Inferior parietal cortex (tissue), 1 donor: Measurements from ENCODE around the gene SRSF4.
"Not testable (repeated sequence)": the region's sequence is repeated elsewhere in the genome, so short reads cannot be mapped to it uniquely, and the experiment has no call there.

Experiments
- DNase-seq: peaks from one replicate; pipeline ENCODE4 v3.0.0-alpha.2; 2016; ENCODE audit errors: extremely low spot score

The SRSF4 gene

DNA sequence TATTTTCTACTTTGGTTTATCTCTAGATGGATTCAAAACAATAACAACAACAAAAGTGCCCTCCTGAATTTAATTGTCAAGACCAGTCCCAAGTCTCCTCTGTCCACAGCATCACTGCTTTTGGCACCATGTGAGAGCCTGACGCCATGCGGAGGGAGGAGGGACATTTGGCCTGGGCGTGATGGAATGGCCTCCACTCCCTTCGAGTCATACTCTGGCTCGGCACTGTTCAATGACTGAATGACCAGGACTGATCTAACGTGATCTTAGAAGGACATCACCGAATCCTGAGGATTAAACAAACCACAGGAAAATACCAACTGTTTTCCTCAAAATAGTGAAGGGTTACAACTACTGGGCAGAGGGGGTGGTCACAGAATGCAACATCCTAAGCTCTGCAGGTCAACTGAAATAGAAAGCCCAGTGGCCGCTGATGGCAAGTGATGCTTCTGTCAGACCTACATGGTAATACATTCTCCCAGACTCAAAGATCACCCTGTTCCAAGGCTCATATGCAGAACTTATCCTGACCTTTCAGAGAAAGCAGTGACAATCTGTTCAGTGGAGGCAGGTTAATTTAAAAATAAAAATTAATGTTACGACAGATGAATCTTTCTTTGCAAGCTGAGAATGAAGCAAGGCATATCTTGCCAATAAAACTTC is 19.1 kb downstream of the SRSF4 start:
- DNase-seq = no peak

- no peak for DNase-seq
Measured at GRCh38 chr1:29162025-29162424, 19.7 kb downstream of the SRSF4 start.

DNA sequence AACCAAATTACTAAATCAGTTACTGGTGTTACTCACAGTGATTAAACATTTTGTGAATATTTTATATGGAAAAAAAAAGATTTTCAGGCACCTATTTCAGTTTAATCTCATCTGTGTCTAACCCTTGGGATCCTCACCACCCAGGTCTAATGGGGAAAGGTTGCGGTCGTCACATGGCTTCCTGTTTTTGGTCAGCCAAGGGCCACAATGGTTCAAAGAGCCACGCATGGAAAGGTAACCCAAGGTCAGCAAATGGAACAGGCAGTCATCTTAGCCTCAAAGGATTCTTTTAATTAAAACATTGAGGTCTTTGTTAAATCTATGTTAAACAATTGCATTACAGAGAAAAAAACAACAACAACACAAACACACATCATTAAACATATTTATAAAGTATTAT is 21.9 kb downstream of the SRSF4 start:
- DNase-seq = no peak

DNA sequence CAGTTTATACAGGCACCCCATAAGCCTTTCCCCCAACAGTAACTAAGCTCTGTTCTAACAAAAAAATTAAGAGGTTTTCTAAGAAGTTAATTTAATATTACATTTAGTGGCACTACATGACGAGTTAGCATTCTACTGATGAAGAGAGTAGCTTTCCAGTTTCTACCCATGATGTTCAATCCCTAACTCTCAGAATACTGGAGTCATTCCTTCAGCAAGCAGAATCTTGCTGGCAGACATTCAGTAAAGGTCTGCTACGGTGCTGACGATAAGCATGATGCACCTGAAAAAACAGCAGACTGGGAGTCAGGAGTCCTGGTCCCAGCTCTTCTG is 24.5 kb downstream of the SRSF4 start:
- DNase-seq = no peak

GRCh38 chr1:29156543-29157268 is 25.0 kb downstream of the SRSF4 start:
- DNase-seq = peak; percentile 51

- no peak for DNase-seq
Measured at GRCh38 chr1:29152046-29152805, 29.5 kb downstream of the SRSF4 start.

GRCh38 chr1:29150346-29150745 is 31.4 kb downstream of the SRSF4 start:
- not testable (repeated sequence) for DNase-seq

DNA sequence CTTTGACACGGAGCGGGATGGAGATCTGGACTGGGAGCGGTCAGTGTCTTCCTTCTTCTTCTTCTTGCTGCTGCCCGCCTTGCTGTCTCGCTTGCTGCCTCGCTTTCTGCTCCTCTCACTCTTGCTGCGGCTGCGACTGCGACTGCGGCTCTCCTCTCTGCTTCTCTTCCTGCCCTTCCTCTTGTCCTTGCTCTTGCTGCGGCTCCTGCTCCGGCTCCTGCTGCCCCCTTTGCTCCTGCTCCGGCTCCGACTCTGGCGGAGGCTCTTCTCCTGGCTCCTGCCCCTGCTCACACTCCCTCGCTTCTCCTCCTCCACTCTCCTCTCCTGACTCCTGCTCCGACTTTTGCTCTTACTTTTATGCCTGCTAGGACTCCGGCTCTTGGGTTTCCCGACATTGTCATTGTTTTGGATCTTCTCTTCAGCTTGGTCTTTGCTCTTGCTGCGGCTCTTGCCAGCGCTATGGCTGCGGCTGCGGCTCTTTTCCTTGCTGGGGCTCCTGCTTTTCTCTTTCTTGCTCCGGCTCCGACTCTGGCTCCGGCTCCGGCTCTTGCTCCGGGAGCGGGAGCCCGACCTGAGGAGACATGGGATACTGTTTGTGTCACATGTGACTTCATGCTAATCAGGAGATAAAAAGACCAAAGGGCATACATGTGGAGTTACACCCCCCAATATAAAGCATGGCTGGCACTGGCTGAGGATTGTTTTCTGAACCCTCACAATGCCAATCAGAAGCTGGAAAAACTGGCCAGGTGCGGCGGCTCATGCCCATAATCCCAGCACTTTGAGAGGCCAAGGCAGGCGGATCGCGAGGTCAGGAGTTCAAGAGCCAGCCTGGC is 32.8 kb downstream of the SRSF4 start:
- no peak for DNase-seq

DNA sequence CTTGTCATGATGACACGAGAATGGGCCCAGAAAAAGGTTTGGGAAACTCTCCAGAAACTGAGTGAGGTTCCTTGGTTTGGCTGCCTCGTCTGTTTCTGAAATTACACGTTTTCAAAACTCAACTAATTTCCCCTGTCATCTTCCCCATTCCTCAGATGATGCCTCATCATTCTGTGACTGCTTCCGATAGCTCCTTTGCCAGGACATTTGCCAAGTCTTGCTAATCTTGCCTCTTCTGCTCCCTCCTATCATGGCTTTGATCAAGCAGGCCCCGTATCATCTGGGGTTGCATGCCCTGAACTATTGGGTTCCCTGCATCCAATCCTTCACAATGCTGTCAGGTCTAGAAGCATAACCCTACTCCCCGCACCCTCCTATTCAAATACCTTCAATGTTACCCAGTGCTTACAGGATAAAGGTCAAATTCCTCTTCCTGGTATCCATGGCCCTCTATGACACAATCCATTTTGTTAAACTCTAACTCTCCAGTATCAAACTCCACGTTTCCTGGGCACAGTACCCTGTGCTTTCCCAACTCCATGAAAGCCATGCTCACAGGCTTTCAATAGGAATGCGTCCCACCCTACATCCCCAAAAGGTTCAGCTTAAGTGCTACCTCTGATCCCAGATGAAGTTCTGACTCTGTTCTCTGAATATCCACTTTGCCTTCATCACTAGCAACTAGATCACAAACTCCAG is 35.8 kb downstream of the SRSF4 start:
- no peak for DNase-seq

DNA sequence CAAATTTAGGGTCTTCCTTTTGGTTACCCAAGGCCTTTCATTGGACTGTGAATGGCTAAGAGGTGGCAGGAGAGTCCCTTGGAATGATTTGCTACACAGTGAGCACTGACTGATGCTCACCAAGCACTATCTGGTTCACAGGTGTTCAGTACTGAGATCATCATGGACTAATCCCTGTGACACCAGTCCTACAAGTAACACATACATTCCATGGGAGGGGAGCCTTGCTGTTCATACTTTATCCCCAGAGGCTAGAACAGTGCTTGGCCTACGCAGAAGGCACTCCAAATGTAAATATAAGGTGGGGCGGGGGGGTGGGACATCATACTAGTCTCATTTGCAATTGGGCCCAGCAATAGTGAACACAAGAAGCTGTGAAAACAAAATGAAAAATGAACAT is 37.5 kb downstream of the SRSF4 start:
- no peak for DNase-seq

- no peak for DNase-seq
Measured at GRCh38 chr1:29142714-29143113, 39.0 kb downstream of the SRSF4 start.

- DNase-seq = no peak
Measured at GRCh38 chr1:29136391-29136915, 45.2 kb downstream of the SRSF4 start.

GRCh38 chr1:29134695-29135028 is 47.0 kb downstream of the SRSF4 start:
- no peak for DNase-seq

GRCh38 chr1:29133861-29134694 is 47.6 kb downstream of the SRSF4 start:
- DNase-seq = no peak

- DNase-seq = not testable (repeated sequence)
Measured at GRCh38 chr1:29131056-29131455, 50.6 kb downstream of the SRSF4 start.

GRCh38 chr1:29129916-29130315 is 51.8 kb downstream of the SRSF4 start:
- DNase-seq = no peak

GRCh38 chr1:29128739-29129138 is 53.0 kb downstream of the SRSF4 start:
- DNase-seq = no peak

- no peak for DNase-seq
Measured at GRCh38 chr1:29126198-29126597, 55.5 kb downstream of the SRSF4 start.

DNA sequence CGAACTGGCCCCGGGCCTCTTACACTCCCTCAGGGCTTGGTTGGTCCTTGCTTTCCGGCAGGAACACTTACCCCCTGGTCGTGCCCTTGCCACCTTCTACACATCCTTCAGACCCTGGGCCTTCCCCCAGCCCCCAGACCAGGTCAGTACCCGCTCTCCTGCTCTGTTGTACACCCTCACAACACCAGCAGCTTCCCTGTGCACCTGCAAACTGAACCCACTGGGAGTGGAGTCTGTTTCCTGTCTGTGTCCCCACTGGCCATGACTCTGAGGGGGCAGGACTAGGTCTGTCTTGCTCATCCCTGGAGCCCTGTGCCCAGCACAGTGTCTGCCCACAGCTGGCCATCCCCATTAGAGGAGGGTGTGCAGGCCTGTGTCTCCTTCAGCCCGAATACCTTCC is 55.9 kb downstream of the SRSF4 start:
- no peak for DNase-seq

- DNase-seq = no peak
Measured at GRCh38 chr1:29125237-29125641, 56.5 kb downstream of the SRSF4 start.
